SK-N-SH treated with all-trans-retinoic acid at 6 μM for 48 hours (cell line): Measurements from ENCODE around the gene TMEM25.

ENCODE experiments used
- CREB5 ChIP-seq: fragments of 250-450 bp; sonication (Bioruptor Pico); IDR thresholded peaks from 2 replicates; pipeline ENCODE4 v1.5.1; 2020; ENCODE audit warnings: low read depth, mild to moderate bottlenecking, moderate library complexity
- ESRRG ChIP-seq: fragments of 250-450 bp; sonication (Bioruptor Pico); IDR thresholded peaks from 2 replicates; pipeline ENCODE4 v1.6.1; 2021; ENCODE audit warnings: mild to moderate bottlenecking
- ISL1 ChIP-seq: fragments of 250-450 bp; sonication (Bioruptor Pico); IDR thresholded peaks from 2 replicates; pipeline ENCODE4 v2.1.2; 2022; ENCODE audit warnings: mild to moderate bottlenecking, moderate library complexity
- OSR1 ChIP-seq: fragments of 250-450 bp; sonication (Bioruptor Pico); IDR thresholded peaks from 2 replicates; pipeline ENCODE4 v1.8.0; 2022; ENCODE audit warnings: moderate library complexity, mild to moderate bottlenecking, inconsistent platforms
- PPARA ChIP-seq: fragments of 250-450 bp; sonication (Bioruptor Pico); IDR thresholded peaks from 2 replicates; pipeline ENCODE4 v1.5.0; 2020; ENCODE audit warnings: mild to moderate bottlenecking, borderline replicate concordance
- SNAI2 ChIP-seq: fragments of 250-450 bp; sonication (Bioruptor Pico); IDR thresholded peaks from 2 replicates; pipeline ENCODE4 v1.5.0; 2020; ENCODE audit warnings: mild to moderate bottlenecking, moderate library complexity
- TCF4 ChIP-seq: fragments of 250-450 bp; sonication (Bioruptor Pico); IDR thresholded peaks from 2 replicates; pipeline ENCODE4 v1.8.0; 2021; ENCODE audit warnings: mild to moderate bottlenecking, moderate library complexity, borderline replicate concordance
- ZFP30 ChIP-seq: fragments of 450-650 bp; formaldehyde crosslinking; IDR thresholded peaks from 2 replicates; pipeline ENCODE4 v1.5.0; 2022; ENCODE audit warnings: mild to moderate bottlenecking, moderate library complexity
- ZNF70 ChIP-seq: fragments of 450-650 bp; formaldehyde crosslinking; IDR thresholded peaks from 2 replicates; pipeline ENCODE4 v1.5.0; 2020; ENCODE audit warnings: mild to moderate bottlenecking, moderate library complexity
- ZNF8 ChIP-seq: fragments of 450-650 bp; formaldehyde crosslinking; IDR thresholded peaks from 2 replicates; pipeline ENCODE4 v1.5.0; 2020; ENCODE audit warnings: mild to moderate bottlenecking, moderate library complexity
- TF ChIP-seq, protein P1 (sequence below): fragments of 250-450 bp; sonication (Bioruptor Pico); IDR thresholded peaks from 2 replicates; pipeline ENCODE4 v1.8.0; 2020; ENCODE audit warnings: mild to moderate bottlenecking, moderate library complexity, borderline replicate concordance
- TF ChIP-seq, protein P2 (sequence below): fragments of 250-450 bp; sonication (Bioruptor Pico); IDR thresholded peaks from 2 replicates; pipeline ENCODE4 v1.5.1; 2021; ENCODE audit warnings: mild to moderate bottlenecking, moderate library complexity

DNA sequence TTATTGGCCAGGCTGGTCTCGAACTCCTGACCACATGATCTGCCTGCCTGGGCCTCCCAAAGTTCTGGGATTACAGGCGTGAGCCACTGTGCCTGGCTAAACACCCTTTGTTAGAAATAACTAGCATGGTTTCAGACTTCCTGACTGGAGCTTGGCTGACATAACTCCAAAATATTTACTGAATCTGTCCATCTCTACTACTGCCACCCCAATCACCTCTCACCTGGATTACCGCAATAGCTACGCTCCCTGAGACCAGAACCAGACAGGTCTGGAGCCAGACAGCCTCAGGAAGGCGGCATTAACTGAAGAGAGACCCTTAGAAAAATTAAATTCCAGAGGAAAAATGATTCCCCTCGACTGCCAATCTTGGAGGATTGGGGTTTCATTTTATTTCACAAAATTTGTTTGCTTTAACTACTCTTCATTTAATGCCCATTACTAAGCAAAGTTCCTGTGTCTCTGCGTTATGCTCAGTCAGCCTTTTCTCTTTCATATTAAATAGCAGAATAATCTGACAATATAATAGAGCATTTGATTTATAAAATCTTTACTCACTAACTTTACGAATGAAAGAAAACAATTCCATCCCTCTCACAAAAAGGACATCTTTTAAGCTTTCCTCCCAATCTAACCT is 13.1 kb downstream of the TMEM25 start:
- TF ChIP-seq ZNF70 (CRISPR knock-in tag) (no peak), TCF4 (CRISPR knock-in tag) (no peak), ISL1 (CRISPR knock-in tag) (no peak), ZFP30 (CRISPR knock-in tag) (no peak), ZNF8 (CRISPR knock-in tag) (no peak), PPARA (CRISPR knock-in tag) (no peak), CREB5 (no peak), OSR1 (CRISPR knock-in tag) (no peak), ESRRG (CRISPR knock-in tag) (no peak), SNAI2 (CRISPR knock-in tag) (no peak)
- TF ChIP-seq, protein P1, sequence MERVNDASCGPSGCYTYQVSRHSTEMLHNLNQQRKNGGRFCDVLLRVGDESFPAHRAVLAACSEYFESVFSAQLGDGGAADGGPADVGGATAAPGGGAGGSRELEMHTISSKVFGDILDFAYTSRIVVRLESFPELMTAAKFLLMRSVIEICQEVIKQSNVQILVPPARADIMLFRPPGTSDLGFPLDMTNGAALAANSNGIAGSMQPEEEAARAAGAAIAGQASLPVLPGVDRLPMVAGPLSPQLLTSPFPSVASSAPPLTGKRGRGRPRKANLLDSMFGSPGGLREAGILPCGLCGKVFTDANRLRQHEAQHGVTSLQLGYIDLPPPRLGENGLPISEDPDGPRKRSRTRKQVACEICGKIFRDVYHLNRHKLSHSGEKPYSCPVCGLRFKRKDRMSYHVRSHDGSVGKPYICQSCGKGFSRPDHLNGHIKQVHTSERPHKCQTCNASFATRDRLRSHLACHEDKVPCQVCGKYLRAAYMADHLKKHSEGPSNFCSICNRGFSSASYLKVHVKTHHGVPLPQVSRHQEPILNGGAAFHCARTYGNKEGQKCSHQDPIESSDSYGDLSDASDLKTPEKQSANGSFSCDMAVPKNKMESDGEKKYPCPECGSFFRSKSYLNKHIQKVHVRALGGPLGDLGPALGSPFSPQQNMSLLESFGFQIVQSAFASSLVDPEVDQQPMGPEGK (CRISPR knock-in tag), result no peak
- TF ChIP-seq, protein P2, sequence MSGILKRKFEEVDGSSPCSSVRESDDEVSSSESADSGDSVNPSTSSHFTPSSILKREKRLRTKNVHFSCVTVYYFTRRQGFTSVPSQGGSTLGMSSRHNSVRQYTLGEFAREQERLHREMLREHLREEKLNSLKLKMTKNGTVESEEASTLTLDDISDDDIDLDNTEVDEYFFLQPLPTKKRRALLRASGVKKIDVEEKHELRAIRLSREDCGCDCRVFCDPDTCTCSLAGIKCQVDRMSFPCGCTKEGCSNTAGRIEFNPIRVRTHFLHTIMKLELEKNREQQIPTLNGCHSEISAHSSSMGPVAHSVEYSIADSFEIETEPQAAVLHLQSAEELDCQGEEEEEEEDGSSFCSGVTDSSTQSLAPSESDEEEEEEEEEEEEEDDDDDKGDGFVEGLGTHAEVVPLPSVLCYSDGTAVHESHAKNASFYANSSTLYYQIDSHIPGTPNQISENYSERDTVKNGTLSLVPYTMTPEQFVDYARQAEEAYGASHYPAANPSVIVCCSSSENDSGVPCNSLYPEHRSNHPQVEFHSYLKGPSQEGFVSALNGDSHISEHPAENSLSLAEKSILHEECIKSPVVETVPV (CRISPR knock-in tag), result no peak
